LNCaP clone FGC (cell line): Measurements from ENCODE around the gene RUNX1.

Source experiments
- DNase-seq: peaks from one replicate; pipeline ENCODE4 v3.0.0-alpha.2; 2011; ENCODE audit warnings: low read depth
- H3K4me3 ChIP-seq: 2 replicates; pipeline ENCODE4 v1.5.1; 2011; ENCODE audit warnings: mild to moderate bottlenecking, low read depth, low read length, control low read depth
- CTCF ChIP-seq: IDR thresholded peaks from 2 replicates; pipeline ENCODE4 v1.5.1; 2012; ENCODE audit warnings: mild to moderate bottlenecking; ENCODE audit not compliant: control insufficient read depth, insufficient read depth; ENCODE audit errors: extremely low read depth

RUNX1 gene

GRCh38 chr21:34936371-34936789 is 112.7 kb downstream of the RUNX1 start:
- H3K4me3 ChIP-seq, result no peak overlapping the region
- DNase-seq, result no peak

GRCh38 chr21:34935898-34936297 is 113.2 kb downstream of the RUNX1 start:
- H3K4me3 ChIP-seq, result no peak overlapping the region
- no peak for TF ChIP-seq CTCF
- no peak for DNase-seq

More at GRCh38 chr21:34936371-34936789, 112.7 kb downstream of the RUNX1 start:
- TF ChIP-seq CTCF, result no peak

GRCh38 chr21:34935452-34935851 is 113.7 kb downstream of the RUNX1 start:
- TF ChIP-seq CTCF, result no peak
- H3K4me3 ChIP-seq, result no peak overlapping the region
- DNase-seq, result no peak

- H3K4me3 ChIP-seq, result no peak overlapping the region
- no peak for DNase-seq
- no peak for TF ChIP-seq CTCF
Measured at GRCh38 chr21:34934350-34934749, 114.8 kb downstream of the RUNX1 start.

- TF ChIP-seq CTCF, result no peak
- no peak overlapping the region for H3K4me3 ChIP-seq
- DNase-seq, result no peak
Measured at GRCh38 chr21:34933609-34934335, 115.3 kb downstream of the RUNX1 start.

GRCh38 chr21:34932233-34932632 is 116.9 kb downstream of the RUNX1 start:
- no peak for TF ChIP-seq CTCF
- no peak overlapping the region for H3K4me3 ChIP-seq
- no peak for DNase-seq

- DNase-seq, result no peak
- H3K4me3 ChIP-seq, result no peak overlapping the region
- no peak for TF ChIP-seq CTCF
Measured at GRCh38 chr21:34930971-34931370, 118.1 kb downstream of the RUNX1 start.
